NCI-H526 treated with DMSO at 0.1 percent for 48 hours (cell line): ENCODE measurements around the gene ITGAL.
A peak's percentile ranks its signal among the peaks of the same experiment; 100 is the strongest.

ENCODE experiments used
- DNase-seq: peaks from one replicate; lab custom pipeline; 2025; lab: John Stamatoyannopoulos, UW

Gene ITGAL

GRCh38 chr16:30567160-30567990, 94.8 kb downstream of the ITGAL start:
- no peak for DNase-seq

GRCh38 chr16:30567991-30568638, 95.6 kb downstream of the ITGAL start:
- DNase-seq: no peak

GRCh38 chr16:30569281-30569680, 96.7 kb downstream of the ITGAL start:
- DNase-seq: no peak

GRCh38 chr16:30569746-30570635, 97.4 kb downstream of the ITGAL start:
- DNase-seq: no peak

- DNase-seq: no peak
Measured at GRCh38 chr16:30570636-30571444, 98.3 kb downstream of the ITGAL start.

- peak; percentile 86 for DNase-seq
Measured at GRCh38 chr16:30571445-30572322, 99.1 kb downstream of the ITGAL start, which contains the start of gene ZNF688. ZNF688 (minus strand) TSS chr16:30571714; CDS start chr16:30571629, 85 bp downstream.
